Measurements from ENCODE around the gene DOCK7.

DOCK7 gene

DNA sequence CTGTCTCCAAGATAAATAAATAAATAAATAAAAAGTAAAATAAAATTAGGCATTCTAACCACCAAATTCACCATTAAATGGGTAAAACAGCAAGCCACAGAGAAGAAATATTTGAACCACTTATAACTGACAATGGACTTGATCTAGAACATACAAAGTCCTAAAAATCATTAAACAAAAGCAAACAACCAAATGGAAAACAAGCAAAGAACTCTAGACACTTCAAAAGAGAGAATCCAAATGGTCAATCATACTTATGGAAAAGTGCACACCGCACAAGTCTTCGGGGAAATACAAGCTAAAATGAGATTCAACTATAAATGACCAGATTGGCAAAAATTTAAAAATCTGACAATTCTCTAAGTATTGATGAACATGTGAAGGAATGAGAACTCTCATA is 164.3 kb downstream of the DOCK7 start:
- no peak for DNase-seq

DNA sequence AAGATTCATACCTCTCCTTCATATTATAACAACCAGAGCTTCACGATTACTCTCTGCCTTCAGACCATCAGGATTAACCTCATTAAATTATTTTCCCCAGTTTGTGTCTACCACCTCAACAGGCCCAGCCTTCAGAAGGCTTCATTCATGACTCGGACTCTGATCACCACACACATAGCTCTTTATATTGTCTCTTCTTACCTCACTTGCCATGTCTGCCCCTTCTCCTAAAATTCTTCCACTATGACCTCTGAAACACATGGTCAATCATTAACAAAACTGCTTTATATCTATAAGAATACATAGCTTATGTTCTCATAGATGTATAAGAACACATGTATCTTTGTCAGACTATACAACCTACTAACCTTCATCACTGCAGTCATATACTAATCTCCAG is 171.6 kb downstream of the DOCK7 start:
- DNase-seq: no peak

- DNase-seq: no peak
These were observed 173.3 kb downstream of the DOCK7 start for GRCh38 chr1:62514746-62515423.

DNA sequence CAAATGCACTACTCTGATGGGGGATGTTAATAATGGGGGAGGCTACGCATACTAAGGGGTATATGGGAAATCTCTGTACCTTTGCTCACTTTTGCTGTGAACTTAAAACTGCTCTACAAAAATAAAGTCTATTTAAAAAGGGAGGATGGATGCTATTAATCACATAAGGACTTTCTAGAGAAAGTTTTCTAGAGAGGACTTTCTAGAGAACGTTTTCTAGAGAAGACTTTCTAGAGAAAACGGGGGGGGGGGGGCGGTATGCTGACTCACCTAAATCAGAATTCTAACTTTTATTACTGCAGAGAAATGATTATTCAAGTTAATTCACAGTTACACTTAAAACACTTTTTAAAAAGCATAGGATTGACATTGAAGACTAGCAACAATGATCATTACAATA is 175.2 kb downstream of the DOCK7 start:
- DNase-seq: no peak

GRCh38 chr1:62509028-62509427 is 179.2 kb downstream of the DOCK7 start:
- no peak for DNase-seq

DNA sequence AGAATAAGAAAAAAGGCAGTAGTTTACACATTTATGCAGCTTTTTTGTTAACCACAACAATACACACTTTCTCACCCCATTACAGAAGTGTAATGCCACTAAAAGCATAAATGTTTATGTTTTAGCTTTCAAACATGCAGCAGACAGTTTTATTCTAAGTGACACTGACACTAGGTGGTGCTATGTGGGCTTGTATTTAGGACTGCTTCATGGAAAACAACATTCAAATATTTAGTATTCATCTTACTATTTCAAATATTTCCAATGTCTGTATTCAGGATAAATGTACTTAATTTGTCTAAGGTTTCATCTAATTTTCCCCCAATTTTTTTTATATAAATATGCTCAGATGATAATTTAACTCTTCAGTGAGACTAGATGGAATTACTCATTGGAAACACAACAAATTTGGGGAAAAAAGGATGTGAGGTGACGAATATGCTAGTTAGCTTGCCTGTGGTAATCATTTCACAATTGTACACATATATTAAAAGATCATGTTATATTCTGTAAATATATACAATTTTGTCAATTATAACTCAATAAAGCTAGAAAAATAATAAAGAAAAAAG is 179.9 kb downstream of the DOCK7 start:
- no peak for DNase-seq

GRCh38 chr1:62500210-62500609 is 188.0 kb downstream of the DOCK7 start:
- no peak for DNase-seq

DNA sequence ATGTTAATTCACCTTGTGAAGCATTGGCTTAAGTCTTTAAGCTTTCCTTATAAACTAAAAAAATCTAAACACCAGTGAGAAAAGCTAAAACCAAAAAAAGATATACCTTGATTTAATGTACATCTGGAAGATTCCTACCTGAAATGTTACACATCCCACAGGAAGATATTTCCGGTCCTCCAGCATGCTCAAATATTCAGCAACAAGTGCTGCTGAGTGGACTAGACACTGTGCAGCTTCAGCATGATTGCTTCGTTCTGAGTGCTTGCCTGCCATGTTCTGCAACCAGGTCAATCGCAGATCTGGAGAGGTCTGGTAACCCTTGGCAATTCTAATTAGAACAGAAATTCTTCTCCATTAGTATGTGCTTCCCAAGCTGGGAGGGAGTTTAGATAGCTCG is 194.0 kb downstream of the DOCK7 start:
- DNase-seq: no peak

GRCh38 chr1:62493656-62494055 is 194.5 kb downstream of the DOCK7 start:
- no peak for DNase-seq

DNA sequence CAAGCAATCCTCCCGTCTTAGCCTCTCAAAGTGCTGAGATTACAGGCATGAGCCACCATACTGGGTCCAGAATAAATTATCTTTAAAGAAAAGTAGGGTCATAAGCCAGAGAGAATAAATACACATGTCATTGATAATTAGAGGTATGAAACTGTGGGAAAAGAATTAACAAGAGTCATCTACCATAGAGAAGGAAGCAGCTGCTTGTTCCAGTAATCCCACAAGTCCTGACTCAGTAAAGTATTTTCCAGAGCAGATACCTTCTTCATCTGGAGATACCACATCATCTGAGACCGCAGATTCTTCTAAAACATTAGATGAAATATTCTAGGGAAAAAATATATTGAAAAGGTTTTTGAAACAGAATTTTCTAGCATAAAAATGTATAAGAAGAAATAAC is 195.7 kb downstream of the DOCK7 start:
- DNase-seq: no peak

GRCh38 chr1:62487956-62488355 is 200.2 kb downstream of the DOCK7 start:
- no peak for DNase-seq

- DNase-seq: no peak
These were observed 203.2 kb downstream of the DOCK7 start for GRCh38 chr1:62484824-62485468.

GRCh38 chr1:62481681-62482080 is 206.5 kb downstream of the DOCK7 start:
- DNase-seq: no peak

DNA sequence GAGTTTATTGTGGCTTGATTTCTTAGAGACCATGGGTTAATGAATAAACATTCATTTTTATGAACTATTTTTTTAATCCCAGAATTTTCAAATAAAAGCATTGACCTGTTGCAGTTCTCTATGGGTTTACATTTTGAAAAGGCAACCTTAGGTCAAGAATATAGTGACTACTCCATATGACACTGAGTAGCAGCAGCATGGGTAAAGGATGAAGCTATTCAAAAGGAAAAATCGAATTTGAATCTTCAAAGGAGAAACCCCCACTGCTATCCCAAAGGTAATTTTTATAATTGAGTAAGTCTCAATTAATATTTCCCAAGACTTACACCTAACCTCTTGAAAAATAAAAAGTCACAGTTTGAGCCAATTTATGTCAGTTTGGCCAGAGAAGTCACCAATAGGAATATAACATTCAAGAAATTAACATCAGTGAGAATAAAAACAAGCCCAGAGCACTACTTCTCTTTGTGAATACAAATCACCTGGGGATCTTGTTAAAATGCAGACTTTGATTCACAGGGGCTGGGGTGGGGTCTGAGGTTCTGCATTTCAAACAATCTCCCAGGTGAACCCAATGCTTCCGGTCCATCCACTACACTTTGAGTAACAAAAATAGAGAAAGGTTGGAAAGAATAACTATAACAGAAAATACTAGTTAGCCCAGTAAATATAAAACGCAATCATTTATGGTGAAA is 211.5 kb downstream of the DOCK7 start:
- DNase-seq: no peak

DNA sequence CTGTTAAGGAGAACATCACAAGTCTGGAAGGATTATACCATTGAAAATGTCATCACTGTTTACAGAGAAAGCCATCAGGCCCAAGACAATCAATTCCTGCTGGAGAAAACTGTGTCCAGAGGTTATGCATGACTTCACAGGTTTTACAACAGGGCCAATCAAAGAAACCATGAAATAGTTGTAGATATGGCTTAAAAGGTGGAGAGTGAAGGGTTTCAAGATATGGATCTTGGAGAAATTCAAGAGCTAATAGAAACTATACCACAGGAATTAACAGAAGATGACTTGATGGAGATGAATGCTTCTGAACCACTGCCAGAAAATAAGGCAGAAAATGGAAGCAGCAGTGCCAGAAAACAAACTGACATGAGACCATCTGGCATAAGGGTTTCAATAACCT is 221.1 kb downstream of the DOCK7 start:
- DNase-seq: no peak

GRCh38 chr1:62462370-62462769 is 225.8 kb downstream of the DOCK7 start:
- DNase-seq: no peak

- no peak for DNase-seq
These were observed 230.2 kb downstream of the DOCK7 start for GRCh38 chr1:62457955-62458354.

DNA sequence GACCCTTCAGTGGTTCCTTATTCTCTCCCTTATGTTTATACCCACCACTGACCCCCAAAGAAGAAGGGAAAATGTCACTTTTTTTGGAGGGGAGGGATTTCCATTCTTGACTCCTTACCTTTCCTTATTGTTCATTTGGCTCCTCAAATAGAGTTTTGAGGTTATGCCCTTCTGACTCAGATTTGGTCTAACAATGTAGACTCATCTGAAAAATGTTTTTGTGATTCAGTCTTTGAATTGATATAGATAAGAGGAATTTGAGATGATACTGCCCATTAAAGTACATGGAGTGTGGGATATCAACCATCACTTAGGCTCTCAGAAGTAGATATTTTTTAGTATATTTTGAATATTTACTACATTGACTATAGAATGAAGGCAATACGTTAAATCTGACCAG is 235.2 kb downstream of the DOCK7 start:
- no peak for DNase-seq

- no peak for DNase-seq
These were observed 237.9 kb downstream of the DOCK7 start for GRCh38 chr1:62450301-62450700.

DNA sequence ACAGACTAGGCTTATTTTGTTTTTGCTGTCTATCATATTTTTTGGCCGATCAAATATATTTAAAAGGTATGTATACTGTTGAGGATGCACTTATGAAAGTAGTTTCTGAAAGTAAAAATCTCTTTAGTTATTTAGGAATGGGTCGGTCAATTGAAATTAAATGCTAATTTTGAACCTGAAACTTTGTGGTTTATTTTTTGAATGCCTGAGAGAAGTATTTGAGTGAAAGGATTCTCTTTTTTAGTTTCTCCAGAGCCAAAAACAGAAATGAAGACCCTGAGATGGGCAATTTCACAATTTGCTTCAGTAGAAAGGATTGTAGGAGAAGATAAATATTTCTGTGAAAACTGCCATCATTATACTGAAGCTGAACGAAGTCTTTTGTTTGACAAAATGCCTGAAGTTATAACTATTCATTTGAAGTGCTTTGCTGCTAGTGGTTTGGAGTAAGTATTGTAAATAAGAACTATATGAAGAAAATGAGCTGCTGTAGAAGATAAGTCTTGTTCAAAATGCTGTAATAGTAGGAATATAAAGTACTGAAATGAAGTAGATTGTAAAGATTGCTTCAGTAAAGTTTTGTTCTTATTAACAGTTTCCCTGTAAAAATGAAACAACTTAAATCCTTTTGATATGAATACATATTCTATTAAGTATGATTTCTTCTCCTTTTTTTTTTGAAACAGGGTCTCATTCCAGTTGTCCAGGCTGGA is 239.8 kb downstream of the DOCK7 start:
- DNase-seq: no peak

GRCh38 chr1:62444701-62445100 is 243.5 kb downstream of the DOCK7 start:
- DNase-seq: no peak

DNA sequence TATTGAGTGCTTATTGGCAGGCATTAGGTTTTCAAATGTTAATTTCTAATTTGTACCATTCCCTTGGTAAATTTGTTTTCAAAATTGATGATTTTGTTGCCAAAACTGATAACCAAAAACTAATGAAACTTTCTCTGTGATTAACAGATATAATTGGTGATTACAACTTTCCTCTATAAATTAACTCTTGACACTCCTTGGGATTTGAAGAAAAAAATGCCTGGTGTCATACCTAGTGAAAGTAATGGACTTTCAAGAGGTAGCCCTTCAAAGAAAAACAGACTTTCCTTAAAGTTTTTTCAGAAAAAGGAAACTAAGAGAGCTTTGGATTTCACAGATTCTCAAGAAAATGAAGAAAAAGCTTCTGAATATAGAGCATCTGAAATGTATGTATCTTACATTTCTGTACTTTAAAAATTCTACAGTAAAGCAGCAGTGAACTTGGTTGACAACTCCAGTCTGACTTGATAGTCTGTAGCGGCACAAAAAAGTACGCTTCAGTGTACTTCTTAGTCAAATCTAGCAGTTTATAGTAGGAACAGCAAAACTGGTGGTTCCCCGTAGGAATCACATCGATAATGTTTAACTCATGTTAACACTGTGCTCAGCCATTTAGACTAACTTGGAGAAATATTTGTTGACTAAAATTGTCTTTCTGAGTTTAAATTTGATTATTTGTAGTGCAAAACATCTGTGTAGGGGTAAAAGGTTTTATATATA is 248.4 kb downstream of the DOCK7 start:
- DNase-seq: no peak

GRCh38 chr1:62438163-62438562 is 250.0 kb downstream of the DOCK7 start:
- DNase-seq: no peak

All from activated gamma-delta T cell (primary cell).